ENCODE results near the gene MEG3.

MEG3 gene

DNA sequence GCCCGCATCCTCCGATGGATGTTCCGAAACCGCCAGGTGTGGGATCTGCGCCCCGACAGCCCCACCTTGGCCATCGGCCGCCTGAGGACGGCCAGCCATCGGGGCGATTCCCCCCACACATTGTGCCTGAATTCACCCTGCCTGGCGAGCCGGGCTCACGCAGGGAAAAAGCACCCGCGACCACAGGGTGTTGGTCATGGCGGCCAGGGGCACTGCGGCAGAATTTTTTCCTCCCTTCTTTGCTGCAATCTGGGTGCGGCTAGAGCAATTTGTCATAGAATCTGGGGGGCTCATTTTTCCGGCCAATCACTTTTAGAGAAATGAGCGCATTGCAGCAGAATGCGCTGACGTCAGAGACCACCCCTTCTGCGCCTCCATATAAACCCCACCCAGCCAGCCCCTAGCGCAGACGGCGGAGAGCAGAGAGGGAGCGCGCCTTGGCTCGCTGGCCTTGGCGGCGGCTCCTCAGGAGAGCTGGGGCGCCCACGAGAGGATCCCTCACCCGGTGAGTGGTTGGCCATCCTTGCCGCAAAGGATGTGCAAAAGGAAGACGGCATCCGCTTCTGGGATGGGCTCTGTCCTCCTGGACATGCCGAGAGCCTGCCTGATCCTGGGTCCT is at the start of gene MEG3:
Gene MEG3, plus strand, starts transcription at position 406 of the 619 bp plus-strand sequence.
- DNase-seq (ENCODE audit: low read depth): peak; percentile 55
- H3K4me3 ChIP-seq (ENCODE audit: low read depth, low read length): peak within 1 kb of the TSS; percentile 73

DNA sequence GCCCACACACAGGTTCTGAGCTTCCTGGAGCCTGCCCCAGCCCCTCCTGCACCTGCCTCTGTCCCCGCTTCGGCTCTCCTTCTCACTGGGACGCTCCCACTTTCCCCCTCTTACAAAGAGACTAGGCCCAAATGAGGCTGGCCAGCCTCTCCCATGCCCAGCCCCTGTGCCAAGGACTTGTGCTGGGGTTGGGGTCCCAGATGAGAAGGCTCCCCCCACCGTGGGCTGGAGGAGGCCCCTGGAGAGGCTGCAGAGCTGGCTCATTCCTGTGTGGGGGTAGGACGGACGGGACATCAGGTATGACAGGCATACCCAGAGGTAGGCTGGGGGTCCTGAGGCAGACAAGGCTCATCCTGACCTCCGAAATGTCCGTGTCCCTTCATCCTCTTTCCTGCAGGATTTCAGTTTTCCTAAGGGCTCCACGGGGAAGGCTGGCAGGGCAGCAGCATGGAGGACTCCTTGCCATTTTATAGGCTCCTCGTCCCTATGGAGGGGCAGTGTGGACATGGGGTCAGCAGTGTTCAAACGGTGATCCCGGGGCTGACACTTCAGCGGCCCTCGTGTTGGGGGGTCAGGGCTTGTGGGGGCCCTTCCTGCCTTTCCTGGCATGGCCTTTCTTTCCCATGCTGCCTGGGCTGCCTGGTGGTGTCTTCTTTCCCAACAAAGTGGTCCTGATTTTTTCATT is 49.1 kb upstream of the MEG3 start:
- no peak for DNase-seq (ENCODE audit: low read depth)
- H3K4me3 ChIP-seq (ENCODE audit: low read depth, low read length): no peak overlapping the region

DNA sequence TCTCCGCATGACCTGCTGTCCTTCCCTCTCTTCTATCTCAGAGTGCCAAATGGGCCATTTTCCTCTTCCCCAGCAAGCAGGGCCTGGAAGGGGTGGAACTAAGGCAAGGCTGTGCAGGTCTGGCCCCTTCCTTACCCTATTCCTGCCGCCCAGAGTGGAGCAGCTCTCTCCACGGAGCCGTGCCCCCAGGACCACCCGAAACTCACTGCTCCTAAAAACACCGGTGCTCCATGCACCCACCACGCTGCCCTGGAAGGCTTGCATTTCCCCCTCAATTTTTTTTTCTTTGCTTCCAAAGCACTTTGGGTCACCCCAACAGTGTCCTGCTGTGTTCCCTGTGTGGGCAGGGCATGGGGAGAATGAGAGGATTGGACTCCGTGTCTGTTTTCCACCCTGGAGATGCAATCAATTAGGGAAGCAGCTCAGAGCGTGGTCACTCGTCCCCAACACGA is 48.5 kb upstream of the MEG3 start:
- no peak overlapping the region for H3K4me3 ChIP-seq (ENCODE audit: low read depth, low read length)
- no peak for DNase-seq (ENCODE audit: low read depth)

DNA sequence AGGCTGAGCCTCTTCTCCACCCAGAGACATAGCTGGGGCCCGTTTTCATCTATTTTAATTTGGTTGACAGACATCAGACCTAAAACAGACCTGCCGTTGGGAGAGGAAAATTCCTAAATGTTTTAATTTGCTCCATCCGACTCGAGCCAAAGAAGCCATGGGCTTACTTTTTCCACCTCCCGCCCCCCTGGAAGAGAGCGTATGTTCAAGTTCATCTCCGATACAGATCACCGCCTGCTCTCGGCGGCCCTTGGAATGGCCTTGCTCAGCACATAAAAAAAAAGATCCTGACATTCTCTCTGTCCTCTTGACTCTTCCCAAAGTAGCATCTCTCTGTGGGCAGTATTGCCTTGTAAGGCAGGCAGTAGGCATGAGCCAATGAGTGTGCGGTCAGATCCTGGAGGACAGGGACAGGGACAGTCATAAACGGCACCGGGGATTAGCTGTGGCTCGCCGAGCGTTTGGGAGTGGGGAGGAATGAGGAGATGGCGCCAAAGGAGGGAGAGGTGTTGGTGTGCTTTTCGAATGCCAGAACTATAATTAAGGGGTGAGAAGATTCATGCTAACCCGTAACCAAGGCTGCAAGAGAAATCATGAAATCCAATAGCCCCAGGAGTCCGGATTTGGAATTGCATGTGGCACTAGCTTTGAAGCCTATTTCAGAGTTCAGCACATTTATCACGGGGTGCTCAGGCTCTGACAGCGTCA is 47.9 kb upstream of the MEG3 start:
- H3K4me3 ChIP-seq (ENCODE audit: low read depth, low read length): no peak overlapping the region
- DNase-seq (ENCODE audit: low read depth): no peak

DNA sequence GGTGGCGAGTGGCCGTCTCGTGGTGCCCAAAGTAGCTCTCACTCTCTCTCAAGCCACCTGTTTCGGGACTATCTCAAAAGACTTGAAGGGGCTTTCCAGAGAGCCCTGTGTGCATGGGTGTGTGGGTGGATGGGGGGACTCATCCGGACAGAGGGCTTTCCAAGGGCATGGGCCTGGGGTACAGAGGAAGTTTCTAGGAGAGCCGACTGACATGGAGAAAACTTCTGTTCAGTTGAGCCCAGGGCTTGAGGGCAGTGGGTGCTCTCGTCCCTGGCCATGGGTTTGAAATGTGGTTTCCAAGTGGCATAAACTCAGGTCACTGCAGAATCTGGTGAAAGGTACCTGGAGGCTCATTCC is 47.4 kb upstream of the MEG3 start:
- no peak for DNase-seq (ENCODE audit: low read depth)
- no peak overlapping the region for H3K4me3 ChIP-seq (ENCODE audit: low read depth, low read length)

DNA sequence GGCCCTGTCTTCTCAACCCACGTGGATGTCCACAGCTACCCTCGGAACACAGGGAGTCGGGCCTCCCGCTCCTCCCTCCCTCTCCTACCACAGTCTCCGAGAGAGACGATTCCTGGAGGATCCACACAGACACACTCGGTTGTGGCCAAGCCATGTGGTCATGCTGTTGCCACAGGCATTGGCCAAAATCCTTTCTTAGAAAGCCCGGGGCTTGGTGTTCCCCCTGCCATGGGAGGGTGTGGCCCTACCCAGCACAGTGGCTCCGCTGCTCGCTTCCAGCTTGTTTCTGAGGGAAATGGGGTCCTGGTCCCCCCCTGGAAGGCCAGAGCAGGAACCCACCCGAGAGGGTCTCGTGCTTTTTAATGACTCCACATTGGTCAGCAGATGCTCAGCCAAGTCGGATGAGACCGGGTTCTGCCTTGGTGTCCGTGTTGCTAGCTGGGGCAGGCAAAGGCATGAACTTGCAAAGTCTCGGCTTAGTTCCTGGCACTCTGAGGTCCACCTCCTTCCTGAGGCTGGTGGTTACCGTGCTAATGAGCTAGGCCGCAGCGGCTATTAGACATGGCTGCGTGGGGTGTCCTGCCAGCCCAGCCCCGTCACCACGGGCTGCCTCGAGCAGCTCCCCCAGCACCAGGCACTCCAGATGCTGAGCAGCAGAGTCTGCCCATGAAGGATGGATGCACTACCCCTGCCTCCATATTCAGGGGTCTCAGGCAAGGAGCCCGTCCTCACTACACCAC is 46.8 kb upstream of the MEG3 start:
- DNase-seq (ENCODE audit: low read depth): no peak
- H3K4me3 ChIP-seq (ENCODE audit: low read depth, low read length): no peak overlapping the region

DNA sequence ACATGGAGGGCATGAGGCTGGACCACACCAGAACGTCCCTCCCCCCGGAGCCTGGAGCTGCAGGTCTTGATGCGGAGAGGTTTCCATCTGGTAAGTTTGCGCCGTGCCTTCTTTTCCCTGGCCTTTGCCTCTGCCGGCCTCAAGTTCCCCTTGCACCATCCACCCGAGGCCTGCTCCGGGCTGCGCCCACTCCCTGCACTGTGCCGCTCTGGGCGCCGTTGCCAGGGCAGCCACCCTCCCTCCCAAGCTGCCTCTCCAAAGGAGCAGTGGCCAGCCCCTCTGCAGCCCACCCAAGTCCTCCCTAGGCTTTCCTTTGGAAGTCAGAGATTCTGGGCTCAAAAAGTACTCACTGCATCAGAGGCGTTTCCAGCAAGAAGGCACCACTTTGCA is 46.2 kb upstream of the MEG3 start:
- no peak overlapping the region for H3K4me3 ChIP-seq (ENCODE audit: low read depth, low read length)
- no peak for DNase-seq (ENCODE audit: low read depth)

DNA sequence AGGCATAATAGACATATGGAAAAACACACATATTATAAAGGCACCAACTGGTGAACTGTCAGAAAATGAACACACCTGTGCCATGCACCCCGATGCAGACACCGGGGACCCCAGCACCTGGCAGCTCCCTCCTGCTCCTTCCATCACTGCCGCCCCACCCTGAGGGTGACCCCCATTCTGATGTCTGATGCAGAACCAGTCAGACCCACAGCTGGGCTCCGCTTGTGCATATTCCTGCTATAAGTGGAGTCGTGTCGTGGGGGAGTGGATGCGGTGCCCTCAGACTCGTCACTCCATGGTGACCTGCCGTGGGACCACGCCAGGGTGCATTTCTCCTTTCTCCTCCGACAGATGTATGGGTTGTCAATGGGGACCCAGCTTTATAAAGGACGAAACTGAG is 45.7 kb upstream of the MEG3 start:
- no peak overlapping the region for H3K4me3 ChIP-seq (ENCODE audit: low read depth, low read length)
- DNase-seq (ENCODE audit: low read depth): no peak

DNA sequence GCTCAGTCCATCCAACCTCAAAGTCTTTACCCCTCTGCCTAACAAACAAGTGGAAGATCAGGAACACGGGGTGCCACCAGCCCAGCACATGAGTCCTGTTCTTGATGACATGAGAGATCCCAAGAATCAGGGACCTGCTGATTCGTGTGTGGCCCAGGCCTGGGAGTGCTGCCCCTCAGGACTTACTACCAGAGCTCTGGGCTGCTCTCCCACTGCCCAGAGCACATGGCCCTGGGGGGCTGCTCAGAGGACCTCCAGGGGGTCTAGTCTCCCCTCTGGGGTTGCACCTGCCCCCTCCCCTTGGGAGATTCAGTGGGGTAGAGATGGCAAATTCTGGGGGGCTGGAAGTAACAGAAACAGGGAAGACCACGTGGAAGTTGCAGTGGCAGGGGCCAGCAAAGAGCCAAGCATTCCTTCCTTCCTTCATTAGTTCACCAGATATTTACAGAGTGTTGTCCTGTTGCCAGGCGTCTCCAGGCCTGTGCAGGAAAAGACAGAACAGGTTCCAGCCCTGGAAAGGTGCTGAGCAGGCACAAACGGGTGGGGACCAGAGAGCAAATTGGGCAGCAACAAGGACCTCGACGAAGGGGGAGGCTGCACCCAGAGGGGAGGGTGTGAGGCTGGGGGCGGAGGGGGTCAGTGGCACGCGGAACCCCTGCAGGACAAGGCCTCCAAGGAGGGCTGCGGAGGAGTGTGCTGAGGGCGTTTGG is 45.1 kb upstream of the MEG3 start:
- no peak overlapping the region for H3K4me3 ChIP-seq (ENCODE audit: low read depth, low read length)
- no peak for DNase-seq (ENCODE audit: low read depth)

DNA sequence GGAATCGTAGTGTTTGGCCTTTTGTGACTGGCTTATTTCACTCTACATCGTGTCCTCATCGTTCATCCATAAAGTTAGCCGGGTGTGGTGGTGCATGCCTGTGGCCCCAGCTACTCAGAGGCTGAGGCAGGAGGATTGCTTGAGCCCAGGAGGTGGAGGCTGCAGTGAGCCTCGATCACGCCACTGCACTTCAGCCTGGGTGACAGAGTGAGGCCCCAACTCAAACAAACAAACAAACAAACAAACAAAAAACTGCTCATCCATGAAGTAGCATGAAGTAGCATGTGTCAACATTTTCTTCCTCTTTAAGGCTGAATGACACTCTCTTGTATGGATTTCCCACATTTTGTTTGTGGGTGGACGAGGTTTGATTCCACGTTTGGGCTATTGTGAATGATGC is 44.0 kb upstream of the MEG3 start:
- DNase-seq (ENCODE audit: low read depth): no peak
- no peak overlapping the region for H3K4me3 ChIP-seq (ENCODE audit: low read depth, low read length)

DNA sequence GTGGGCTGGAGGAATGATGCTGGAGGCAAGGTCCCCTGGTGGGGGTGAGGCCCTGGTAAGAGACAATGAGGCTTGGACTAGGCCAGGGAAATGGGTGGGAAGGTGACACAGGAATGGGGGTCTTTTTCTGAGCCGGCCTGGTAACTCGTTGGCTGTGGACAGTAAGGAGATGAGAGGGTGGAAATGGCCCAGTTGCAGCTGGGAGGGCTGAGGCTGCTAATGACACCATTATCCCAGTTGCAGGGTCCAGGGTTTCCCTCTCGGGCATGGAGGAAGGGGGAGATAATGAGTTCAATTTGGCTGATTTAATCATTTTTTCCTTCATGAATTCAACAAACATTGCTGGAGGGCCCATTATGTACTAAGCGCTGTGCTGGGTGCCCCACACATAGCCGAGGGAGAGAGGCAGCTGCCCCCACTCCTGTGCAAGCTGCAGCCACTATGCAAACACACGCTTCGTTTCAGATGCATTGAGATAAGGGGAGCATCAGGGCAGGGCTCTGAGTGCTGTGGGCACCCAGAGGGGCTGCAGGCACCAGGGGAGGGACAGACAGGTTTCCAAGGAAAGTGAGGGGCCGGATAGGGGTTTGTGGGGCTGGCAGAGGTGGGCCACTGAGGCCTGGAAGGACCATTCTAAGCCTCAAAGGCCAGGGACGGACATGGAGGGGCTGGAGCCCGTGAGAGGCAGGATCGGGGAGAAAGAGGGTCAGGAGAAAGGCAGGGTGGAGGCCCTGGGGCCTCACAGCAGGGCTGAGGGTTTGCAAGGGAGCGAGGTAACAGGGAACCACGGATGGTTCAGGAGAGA is 43.2 kb upstream of the MEG3 start:
- DNase-seq (ENCODE audit: low read depth): no peak
- H3K4me3 ChIP-seq (ENCODE audit: low read depth, low read length): no peak overlapping the region

DNA sequence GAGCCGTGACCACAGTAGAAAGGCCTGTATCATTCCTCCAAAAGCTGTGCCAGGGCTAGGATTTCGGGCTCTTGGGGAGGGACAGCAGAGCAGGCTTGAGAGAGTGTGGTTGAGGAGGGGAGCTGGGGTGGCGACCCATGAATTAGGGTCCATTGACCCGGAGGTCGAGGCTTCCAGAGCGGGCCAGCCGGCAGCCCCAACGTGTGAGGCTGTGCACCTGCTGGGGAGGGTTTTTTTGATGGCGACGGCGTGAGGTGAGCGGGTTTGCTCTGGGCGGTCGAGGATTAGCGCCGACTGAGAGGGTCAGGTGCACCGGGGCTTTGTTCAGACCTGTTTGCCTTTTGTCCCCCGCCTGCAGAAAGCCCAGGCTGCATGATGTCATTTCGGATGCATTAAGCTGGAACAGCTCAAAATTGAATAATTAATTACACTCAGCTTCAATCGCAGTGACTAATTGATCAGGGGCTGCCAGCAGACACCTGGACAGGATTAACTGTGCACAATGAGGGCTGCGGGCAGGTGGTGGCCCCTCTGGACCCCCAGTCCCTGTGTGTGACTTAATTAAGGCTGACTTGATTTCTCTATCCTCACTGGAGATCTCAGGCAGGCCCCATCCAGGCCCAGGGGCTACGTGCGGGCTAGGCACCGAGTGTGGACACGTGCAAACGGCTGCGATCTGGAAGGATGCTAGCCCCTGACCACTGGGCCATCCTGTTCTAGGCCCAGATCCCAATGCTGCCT is 42.1 kb upstream of the MEG3 start:
- no peak overlapping the region for H3K4me3 ChIP-seq (ENCODE audit: low read depth, low read length)
- no peak for DNase-seq (ENCODE audit: low read depth)

DNA sequence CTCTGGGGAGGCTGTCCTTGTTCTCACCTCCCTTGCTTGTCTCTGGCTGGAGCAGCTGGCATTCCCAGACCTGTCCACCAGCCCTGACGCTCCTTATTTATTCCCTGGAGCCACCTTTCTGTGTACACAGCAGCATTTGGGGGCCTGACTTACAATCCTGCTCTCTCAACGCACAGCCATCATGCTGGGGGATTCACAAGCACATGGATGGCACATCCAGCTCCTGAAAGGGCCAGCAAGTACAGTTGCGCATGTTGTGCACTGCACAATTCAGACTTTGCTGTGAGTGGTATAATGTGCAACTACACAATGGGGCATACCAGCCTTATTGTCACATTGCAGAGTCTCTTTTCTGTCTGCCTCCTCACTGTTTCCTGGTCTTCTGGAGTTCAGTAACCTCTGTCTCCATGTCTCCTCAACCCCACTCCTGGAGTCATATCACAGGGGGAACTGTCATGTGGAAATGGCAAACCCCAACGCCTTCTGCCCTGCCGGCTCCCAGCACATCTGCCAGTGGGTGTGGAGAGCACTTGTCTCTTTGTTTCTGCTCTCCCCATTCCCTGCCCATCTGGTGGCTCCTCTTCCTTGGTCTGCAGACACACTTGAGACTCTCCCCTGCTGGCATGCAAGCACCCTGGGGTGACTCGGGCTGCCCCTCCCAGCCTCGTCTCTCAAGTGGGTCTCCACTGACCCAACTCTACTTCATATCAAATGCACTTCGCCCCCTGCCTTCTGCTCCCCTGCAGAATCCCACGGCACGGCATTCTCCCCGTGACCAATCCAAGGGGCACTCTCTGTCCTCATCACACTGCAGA is 41.2 kb upstream of the MEG3 start:
- DNase-seq (ENCODE audit: low read depth): no peak
- no peak overlapping the region for H3K4me3 ChIP-seq (ENCODE audit: low read depth, low read length)

DNA sequence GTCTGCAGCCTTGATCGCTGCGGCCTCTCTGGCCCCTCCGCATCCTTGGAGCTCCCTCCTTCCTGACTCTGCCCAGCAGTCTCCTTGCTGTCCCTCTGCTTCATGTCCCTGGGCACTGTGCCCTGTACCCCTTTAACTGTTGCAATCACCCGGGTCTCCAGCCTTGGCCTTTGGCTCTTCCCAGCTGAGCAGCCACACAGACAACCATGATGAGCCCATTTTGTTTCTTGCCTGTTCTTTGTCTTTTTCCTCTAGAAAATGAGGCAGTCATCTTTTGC is 40.6 kb upstream of the MEG3 start:
- no peak overlapping the region for H3K4me3 ChIP-seq (ENCODE audit: low read depth, low read length)
- no peak for DNase-seq (ENCODE audit: low read depth)

DNA sequence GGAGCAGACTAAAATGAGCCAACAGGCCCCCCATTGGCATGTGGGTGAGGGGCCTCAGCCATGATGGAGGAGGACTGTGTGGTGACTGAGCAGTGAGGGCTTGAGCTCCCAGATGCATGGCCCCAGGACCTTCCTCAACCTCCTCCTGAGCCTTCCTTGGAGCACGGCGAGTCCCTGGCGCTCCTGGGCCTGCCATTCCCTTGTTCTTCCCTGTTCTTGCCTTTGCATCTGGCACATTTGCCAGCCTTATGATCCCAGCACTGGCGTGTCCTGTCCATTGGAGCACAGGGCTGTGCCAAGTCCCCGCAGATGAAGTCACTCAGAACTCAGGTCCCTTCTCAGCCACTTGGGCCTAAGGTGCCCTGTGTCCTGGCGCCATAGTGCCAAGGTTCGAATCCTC is 40.3 kb upstream of the MEG3 start:
- no peak for DNase-seq (ENCODE audit: low read depth)
- no peak overlapping the region for H3K4me3 ChIP-seq (ENCODE audit: low read depth, low read length)

DNA sequence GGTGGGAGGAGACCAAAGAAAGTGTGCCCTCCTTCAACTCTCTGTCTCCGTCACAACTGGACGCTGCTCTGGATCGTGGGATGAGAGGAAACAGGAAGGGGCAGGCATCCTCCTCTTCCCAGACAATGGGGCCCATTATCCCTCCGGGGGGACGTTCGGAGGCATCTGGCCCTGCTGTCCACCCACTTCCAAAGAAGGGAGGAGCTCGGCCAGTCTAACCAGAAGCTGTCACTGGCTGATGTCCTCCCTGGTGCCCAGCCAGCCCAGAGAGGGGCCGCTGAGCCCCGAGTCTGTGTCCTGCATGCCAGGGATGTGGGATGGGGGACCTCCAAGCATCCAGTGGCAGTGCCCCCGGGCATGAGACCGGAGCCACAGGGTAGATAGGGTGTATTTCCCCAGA is 39.8 kb upstream of the MEG3 start:
- no peak for DNase-seq (ENCODE audit: low read depth)
- H3K4me3 ChIP-seq (ENCODE audit: low read depth, low read length): no peak overlapping the region

DNA sequence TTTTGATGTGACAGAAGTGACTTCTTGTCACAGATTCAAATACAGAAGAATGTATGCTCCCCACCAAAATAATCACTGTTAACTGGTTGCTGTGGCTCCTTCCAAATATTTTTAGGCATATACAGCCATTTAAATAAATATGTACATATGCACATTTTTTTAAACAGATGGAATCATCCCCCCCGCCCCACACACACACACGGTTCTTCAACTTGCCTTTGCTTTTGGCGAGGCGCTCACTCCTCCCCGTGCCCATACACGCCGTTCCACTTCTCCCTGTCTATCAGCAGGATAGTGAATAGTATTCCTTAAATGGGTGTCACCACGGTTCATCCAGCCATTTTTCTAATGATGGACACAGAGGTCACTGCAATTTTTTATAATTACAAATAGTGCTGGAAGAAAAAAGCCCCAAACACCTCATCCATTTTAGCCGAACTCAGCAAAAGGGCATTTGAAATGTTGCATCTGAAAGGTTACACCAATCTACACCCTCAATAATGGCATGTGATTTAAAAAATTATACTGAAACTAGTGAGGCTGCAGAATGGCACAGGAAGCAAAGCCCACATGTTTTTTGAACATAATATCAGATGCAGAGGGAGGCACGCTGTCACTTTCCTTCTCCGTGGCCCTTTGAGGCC is 39.2 kb upstream of the MEG3 start:
- no peak overlapping the region for H3K4me3 ChIP-seq (ENCODE audit: low read depth, low read length)
- no peak for DNase-seq (ENCODE audit: low read depth)

Data from skeletal muscle cell (primary cell).